NCI-H345 (cell line): ENCODE results near the gene B3GALT4.
"Not testable (repeated sequence)": the region's sequence is repeated elsewhere in the genome, so short reads cannot be mapped to it uniquely, and the experiment has no call there.

Source experiments
- DNase-seq: peaks from one replicate; lab custom pipeline; 2025; lab: John Stamatoyannopoulos, UW

B3GALT4 gene

DNA sequence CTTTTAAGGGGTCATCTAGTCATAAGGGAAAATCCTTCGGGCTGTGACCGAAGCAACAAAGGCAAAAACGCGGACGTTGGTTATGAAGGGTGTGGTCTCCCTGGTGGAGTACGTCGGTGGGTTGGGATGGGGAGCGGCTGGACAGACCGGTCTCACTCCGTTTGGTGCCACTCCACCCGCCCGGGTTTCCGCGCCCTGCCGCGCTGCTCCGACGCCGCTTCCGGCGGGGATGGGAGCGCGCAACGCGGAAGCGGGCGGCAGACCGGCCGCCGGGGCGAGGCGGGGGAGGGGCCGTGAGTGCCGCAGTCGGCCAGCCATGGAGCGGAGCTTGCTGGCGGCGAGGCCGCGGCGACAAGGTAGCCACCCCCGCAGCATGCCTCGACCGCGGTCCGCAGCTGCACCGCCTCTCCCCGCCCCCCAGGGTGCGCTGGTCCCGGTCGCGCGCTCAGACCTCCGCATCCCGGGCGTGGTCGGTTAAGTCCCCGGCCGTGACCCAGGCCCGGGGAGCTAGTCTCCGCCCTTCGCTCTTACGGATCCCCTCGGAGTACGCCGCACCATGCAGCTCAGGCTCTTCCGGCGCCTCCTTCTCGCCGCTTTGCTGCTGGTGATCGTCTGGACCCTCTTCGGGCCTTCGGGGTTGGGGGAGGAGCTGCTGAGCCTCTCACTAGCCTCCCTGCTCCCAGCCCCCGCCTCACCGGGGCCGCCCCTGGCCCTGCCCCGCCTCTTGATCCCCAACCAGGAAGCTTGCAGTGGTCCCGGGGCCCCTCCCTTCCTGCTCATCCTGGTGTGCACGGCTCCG, at the start of gene B3GALT4:
B3GALT4 (plus strand) TSS at position 260 of the 799 bp plus-strand sequence; CDS start at position 557, 297 bp downstream.
- peak; percentile 80 for DNase-seq

- DNase-seq, result no peak
Observed at GRCh38 chr6:33235221-33235634, 41.7 kb upstream of the B3GALT4 start.

DNA sequence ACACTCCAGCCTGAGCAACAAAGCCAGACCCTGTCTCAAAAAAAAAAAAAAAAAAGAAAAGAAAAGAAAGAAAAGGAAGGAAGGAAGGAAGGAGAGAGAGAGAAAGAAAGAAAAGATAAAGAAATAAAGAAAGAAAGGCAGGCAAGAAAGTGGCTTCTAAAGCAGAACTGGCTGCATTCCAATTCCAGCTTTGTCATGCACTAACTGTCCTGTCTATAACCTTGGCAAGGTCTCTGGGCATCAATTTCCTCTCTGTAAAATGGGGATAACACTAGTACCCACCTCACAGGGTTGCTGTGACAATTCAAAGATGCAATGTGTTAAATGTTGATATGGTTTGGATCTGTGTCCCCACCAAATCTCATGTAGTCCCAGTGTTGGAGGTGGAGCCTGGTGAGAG, 40.6 kb upstream of the B3GALT4 start:
- DNase-seq, result no peak

- DNase-seq, result no peak
Observed at GRCh38 chr6:33236852-33237251, 40.1 kb upstream of the B3GALT4 start.

- DNase-seq, result no peak
Observed at GRCh38 chr6:33237741-33238140, 39.2 kb upstream of the B3GALT4 start.

DNA sequence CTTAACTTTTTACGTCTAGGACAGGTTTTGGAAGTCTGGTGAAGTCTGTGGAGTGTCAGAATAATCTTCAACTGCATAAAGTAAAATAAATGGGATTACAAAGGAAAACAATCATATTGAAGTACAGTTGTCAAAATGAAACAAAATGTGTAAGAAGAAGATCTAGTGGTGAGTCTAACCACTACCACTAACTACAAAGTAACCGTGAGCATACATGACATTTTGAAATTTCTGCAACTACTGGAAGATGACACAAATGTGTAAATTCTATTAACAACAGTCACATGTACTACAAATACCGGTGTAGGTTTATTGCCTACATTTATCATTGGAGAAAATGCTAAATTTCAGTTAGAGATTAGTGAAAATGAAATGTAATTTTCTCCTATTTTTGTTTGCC, 35.0 kb upstream of the B3GALT4 start:
- DNase-seq, result no peak

DNA sequence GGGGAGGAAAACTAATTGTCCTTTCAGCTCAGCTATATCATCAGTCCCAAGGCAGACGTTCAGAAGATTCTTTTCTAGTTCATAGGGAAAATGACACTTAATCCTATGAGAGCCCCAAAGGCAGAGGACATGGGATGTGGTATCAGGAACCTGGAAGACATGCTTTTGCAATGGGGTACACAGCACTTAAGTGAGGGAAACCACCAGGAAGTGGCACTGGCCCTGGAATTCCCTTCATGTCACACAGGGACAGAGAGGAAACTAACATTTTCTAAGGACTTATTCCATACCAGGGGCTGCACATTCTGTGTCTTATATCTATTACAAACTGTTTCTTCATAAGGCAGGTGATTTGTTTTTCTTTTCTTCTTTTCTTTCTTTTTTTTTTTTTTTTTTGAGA, 33.4 kb upstream of the B3GALT4 start:
- DNase-seq, result no peak

DNA sequence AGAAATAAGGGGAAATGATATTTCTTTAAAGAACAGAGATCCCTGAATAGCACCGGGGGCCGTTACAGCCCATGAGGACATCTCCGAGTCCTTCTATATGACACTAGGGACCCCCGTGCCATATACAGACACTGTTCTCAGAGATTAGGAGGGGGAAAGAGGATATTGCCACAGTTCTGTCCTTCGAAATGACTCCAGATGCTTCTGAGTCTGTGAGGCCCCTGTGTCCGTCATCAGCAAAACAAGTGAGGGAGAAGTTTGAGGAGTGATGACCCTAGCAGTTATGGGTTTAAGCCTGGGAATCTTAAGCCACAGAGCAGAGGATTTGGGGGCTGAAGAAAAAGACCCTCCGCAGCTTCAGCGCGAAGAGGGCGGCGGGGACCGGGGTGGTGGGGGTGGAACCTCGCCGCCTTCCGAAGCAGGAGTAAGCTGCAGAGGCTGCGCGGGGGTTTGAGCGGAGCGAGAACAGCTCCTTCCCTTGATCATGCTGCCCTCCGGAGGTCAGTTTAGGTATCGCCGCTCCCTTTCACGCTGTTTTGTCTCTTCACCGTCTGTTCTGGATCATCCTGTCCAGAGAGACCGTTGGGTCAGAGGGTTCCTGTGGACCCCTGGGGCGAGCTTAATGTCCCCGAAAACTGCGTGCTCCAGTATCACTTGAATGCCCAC, 28.8 kb upstream of the B3GALT4 start:
- peak; percentile 82 for DNase-seq

- DNase-seq, result peak; percentile 66
Observed at GRCh38 chr6:33248643-33248931, 28.3 kb upstream of the B3GALT4 start.

- peak; percentile 96 for DNase-seq
Observed at GRCh38 chr6:33248932-33249731, 27.8 kb upstream of the B3GALT4 start.

GRCh38 chr6:33249732-33250630, 26.9 kb upstream of the B3GALT4 start:
- DNase-seq, result no peak

- DNase-seq, result no peak
Observed at GRCh38 chr6:33250731-33251130, 26.2 kb upstream of the B3GALT4 start.

DNA sequence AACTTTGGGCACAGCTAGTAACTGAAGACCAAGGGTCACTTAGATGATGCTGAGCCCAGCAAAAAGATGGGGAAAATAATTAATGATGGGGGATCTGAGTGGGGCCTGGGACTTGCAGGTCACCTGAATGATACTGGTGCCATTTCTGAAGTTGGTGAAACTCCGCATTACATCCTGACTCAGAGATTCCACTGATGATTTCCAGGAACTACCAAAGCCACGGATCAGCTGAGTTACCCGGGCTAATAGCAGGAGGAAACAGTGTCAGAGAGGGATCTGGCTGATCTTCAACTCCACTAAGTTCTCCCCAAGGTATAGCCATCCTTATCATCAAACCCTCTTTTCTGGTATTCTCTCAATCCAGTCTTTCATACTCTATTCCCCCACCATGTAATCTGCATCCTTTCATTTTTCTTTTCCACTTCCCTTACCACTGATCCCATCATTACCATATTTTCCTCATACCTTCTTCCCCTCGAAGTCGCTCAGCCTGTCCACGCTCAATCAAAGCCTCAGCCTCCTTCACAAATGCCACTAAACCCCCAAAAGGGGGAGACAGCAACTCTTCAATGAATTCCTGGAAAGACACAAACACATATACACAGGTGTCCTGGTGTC, 25.4 kb upstream of the B3GALT4 start:
- no peak for DNase-seq

- DNase-seq, result no peak
Observed at GRCh38 chr6:33252759-33253158, 24.2 kb upstream of the B3GALT4 start.

DNA sequence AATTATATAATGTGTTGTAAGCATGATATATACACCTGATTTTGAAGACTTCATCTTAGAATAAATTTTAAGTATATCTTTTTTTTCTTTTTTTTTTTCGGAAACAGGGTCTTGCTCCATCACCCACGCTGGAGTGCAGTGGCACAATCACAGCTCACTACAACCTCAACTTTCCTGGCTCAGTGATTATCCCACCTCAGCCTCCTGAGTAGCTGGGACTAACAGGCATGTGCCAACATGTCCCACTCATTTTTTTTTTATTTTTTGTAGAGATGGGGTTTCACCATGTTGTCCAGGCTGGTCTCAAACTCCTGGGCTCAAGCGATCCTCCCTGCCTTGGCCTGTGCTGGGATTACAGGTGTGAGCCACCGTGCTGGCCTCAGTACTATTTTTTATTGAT, 22.3 kb upstream of the B3GALT4 start:
- no peak for DNase-seq

GRCh38 chr6:33259032-33259431, 17.9 kb upstream of the B3GALT4 start:
- no peak for DNase-seq

DNA sequence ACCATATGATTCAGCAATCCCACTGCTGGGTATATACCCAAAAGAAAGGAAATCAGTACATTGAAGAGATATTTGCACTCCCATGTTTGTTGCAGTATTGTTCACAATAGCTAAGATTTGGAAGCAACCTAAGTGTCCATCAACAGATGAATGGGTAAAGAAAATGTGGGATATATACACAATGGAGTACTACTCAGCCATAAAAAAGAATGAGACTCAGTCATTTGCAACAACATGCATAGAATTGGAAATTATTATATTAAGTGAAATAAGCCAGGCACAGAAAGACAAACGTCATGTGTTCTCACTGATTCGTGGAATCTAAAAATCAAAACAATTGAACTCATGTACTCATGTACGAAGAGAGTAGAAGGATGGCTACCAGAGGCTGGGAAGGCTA, 14.4 kb upstream of the B3GALT4 start:
- DNase-seq, result not testable (repeated sequence)

- DNase-seq, result no peak
Observed at GRCh38 chr6:33264015-33264414, 12.9 kb upstream of the B3GALT4 start.

GRCh38 chr6:33271117-33271467, 5.8 kb upstream of the B3GALT4 start:
- no peak for DNase-seq

GRCh38 chr6:33271468-33272274, 5.3 kb upstream of the B3GALT4 start, which contains the start of the genes RPS18 and VPS52:
Gene RPS18 (plus strand): TSS chr6:33272075. CDS start chr6:33272120, 45 bp downstream.
Gene VPS52 (minus strand): TSS chr6:33271876. CDS start chr6:33271675, 201 bp downstream.
- DNase-seq, result peak; percentile 99
